GM21528 (cell line): ENCODE measurements around the gene AP1G2.
A peak's percentile ranks its signal among the peaks of the same experiment; 100 is the strongest.
"Not testable (repeated sequence)": the region's sequence is repeated elsewhere in the genome, so short reads cannot be mapped to it uniquely, and the experiment has no call there.

Experiments
- ATAC-seq: cut with Tn5 transposase; IDR thresholded peaks from one replicate; pipeline ENCODE4 v1.9.1; 2021; ENCODE audit warnings: mild to moderate bottlenecking, moderate library complexity; ENCODE audit not compliant: unreplicated experiment, low FRiP score

The AP1G2 gene, protein sequence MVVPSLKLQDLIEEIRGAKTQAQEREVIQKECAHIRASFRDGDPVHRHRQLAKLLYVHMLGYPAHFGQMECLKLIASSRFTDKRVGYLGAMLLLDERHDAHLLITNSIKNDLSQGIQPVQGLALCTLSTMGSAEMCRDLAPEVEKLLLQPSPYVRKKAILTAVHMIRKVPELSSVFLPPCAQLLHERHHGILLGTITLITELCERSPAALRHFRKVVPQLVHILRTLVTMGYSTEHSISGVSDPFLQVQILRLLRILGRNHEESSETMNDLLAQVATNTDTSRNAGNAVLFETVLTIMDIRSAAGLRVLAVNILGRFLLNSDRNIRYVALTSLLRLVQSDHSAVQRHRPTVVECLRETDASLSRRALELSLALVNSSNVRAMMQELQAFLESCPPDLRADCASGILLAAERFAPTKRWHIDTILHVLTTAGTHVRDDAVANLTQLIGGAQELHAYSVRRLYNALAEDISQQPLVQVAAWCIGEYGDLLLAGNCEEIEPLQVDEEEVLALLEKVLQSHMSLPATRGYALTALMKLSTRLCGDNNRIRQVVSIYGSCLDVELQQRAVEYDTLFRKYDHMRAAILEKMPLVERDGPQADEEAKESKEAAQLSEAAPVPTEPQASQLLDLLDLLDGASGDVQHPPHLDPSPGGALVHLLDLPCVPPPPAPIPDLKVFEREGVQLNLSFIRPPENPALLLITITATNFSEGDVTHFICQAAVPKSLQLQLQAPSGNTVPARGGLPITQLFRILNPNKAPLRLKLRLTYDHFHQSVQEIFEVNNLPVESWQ

DNA sequence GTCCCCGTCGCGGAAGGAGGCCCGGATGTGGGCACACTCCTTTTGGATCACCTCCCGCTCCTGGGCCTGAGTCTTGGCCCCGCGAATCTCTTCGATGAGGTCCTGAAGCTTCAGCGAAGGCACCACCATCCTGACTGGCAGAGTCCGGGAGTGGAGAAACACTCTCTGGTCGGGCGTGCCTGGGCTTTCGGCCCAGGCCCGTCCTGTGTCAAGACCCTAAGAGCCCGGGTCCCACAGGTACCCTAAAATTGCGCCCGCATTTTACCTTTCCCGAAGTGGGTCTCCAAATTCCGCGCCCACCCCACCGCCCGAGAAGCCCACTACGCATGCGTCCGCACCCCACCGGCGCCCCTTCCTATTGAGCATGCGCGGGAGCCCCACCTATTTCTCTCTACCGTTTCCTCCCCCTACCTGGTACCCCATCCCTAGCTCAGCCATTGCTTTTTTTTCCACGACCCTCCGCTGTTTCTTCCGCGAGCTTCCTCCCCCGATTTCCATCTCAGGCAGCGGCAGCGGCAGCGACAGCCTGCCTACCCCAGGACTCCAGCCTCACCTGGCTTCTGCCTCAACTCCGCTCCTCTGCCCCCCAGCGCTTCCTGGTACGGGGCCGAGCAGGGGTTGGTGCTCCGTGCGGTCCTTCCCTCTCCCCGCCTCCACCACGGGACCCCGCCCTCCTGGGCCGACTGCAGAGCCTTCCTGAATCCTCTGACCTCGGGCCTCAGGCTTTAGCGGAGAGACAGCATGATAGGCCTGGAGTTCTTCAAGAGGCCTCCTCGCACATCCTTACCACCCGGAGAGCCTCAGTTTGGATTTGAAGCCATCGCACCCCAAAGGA, at the start of gene AP1G2:
Gene AP1G2, minus strand, starts transcription at position 606 of the 835 bp plus-strand sequence. Its CDS starts 477 bp downstream, at position 129.
- peak; percentile 90 for ATAC-seq

GRCh38 chr14:23615856-23616255, 48.3 kb upstream of the AP1G2 start:
- ATAC-seq = no peak

DNA sequence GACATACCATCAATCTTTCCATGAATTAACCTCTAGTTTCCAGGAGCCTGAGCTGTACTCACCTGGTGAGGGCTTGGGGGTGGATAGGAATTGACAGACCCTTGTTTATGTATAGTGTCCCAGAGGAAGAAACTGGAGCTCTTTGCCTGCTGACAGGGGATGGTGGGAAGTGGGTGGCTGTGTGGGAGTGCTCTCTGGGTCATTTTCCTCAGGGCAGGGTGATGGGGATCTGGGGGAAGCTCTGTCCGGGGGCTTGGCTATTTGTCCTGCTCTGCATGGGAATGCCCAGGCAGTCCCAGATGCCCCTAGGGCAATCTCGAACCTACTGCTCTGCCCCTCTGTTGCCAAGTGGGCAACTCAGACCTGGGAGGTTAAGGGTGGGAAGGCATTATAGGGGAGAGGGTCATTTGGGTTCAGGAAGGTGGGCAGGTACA, 46.8 kb upstream of the AP1G2 start:
- no peak for ATAC-seq

GRCh38 chr14:23613242-23614070, 45.9 kb upstream of the AP1G2 start:
- no peak for ATAC-seq

DNA sequence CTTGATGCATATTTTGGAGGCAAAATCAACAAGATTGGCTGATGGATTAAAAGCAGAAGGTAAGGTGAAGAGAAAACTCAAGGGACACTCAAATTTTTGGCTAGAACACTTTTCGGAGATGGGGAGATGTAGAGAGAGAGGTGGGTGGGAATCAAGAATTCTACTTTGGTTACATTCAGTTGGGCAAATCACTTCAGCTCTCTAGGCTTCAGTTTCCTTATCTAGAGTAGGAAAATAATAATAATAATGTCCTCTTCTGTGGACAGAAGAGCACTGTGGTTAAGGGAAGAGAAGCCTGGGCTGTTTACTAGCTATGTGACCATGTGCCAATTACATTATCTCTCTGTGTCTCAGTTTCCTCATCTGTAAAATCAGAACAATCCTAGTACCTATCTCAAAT, 45.2 kb upstream of the AP1G2 start:
- no peak for ATAC-seq

DNA sequence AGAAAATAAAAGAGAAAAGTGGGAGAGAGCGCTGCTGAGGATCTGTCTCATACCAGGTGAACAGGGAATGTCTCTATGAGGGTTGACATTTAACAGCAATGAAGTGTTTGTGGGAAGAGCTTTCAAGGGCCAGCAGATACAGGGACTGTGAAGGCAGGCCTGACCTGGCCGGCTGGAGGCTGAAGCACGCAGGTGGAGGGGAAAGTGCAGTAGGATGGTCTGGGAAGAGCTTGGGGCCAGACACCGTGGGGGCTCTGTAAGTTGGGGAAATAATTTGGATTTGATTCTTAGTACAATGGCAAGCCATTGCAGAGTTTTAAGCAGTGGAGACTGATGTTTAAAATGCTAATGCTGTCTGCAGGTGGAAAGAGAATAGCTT, 44.8 kb upstream of the AP1G2 start:
- ATAC-seq = no peak

DNA sequence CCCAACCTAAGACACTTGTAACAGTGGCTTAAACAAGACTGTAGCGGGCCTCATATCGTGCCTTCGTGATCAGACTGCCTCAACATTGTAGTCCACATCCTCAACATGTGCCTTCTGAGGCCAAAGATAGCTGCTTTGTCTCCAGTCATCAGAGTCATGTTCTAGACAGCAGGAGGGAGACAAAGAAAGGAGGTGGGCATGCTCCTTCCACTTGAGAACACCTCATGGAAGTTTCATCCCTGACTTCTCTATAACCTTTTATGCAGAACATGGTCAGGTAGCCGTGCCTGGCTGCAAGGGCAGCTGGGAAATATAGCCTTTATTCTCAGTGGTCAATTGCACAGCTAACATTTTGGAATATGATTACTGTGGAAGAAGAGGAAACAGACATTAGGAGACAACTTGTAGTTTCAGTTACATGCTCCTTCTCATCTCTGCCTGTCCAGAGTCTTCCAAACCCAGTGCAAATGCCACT, 43.3 kb upstream of the AP1G2 start:
- no peak for ATAC-seq

GRCh38 chr14:23610090-23610814, 42.7 kb upstream of the AP1G2 start:
- ATAC-seq = no peak

GRCh38 chr14:23609411-23610089, 42.0 kb upstream of the AP1G2 start:
- ATAC-seq = not testable (repeated sequence)

DNA sequence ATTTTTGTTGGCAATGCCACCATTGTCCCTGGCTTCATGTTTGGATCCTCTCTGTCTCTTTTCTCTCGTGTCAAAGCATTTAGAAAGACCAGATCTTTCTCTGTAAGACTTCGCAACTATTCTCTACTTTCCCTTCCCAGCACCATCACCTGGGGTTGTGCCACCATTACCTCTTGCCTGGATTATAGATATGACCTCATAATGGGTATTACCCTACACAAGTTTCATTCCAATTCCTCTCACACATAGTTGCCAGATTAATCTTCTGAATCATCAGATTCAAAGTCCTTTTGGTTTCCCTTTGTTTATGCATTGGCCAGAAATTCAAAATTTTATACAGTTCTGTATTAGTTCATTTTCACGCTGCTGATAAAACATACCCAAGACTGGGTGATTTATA, 41.4 kb upstream of the AP1G2 start:
- no peak for ATAC-seq

GRCh38 chr14:23608454-23608853, 40.9 kb upstream of the AP1G2 start:
- no peak for ATAC-seq

- ATAC-seq = peak; percentile 77
These were observed 38.5 kb upstream of the AP1G2 start for GRCh38 chr14:23605931-23606585.

- ATAC-seq = no peak
These were observed 37.1 kb upstream of the AP1G2 start for GRCh38 chr14:23604675-23605170.

- no peak for ATAC-seq
These were observed 36.6 kb upstream of the AP1G2 start for GRCh38 chr14:23604148-23604547.

GRCh38 chr14:23603103-23603502, 35.5 kb upstream of the AP1G2 start:
- no peak for ATAC-seq

- ATAC-seq = no peak
These were observed 34.8 kb upstream of the AP1G2 start for GRCh38 chr14:23602181-23603095.

- no peak for ATAC-seq
These were observed 34.2 kb upstream of the AP1G2 start for GRCh38 chr14:23601845-23602180.
